ENCODE results near the gene GLI1. TPM values are rescaled to one million over a fixed set of nuclear protein-coding genes. Genes with fewer than 3 reads are reported as not detected.

The GLI1 gene
- polyA plus RNA-seq, 1 donor (not counting 4 experiments of a cell fraction or from before 2014, with no cell fraction given): 1.0 TPM

- no peak overlapping the region for H3K27ac ChIP-seq (ENCODE audit: control insufficient read depth, insufficient read depth, low read length)
- H3K4me3 ChIP-seq (ENCODE audit: control insufficient read depth in 2 of 3, extremely low read depth in 1 of 3, insufficient read depth in 2 of 3, low read depth in 1 of 3, low read length in 3 of 3): no peak overlapping the region
- no peak for DNase-seq (ENCODE audit: low read depth, low spot score)
- no peaks in the 10 kb centered on the region for H3K36me3 ChIP-seq (ENCODE audit: control insufficient read depth in 2 of 2, extremely low read depth in 1 of 2, insufficient read depth in 2 of 2, low read length in 2 of 2)
- H3K27me3 ChIP-seq (ENCODE audit: control insufficient read depth, extremely low read depth, insufficient read depth, low read length): peaks cover 91% of the 10 kb centered on the region
- H2AFZ ChIP-seq (ENCODE audit: control insufficient read depth, low read length): no peak overlapping the region
- no peak overlapping the region for H3K9ac ChIP-seq (ENCODE audit: control insufficient read depth, extremely low read depth, insufficient read depth, low read length)
- H3K9me1 ChIP-seq (ENCODE audit: control insufficient read depth, extremely low read depth, insufficient read depth, low read length): no peaks in the 10 kb centered on the region
- no peaks in the 10 kb centered on the region for H3K79me2 ChIP-seq (ENCODE audit: control insufficient read depth, insufficient read depth, low read length)
- H3K9me3 ChIP-seq (ENCODE audit: control insufficient read depth, low read depth, low read length): no peaks in the 10 kb centered on the region
- no peaks in the 10 kb centered on the region for H4K20me1 ChIP-seq (ENCODE audit: control insufficient read depth, extremely low read depth, insufficient read depth, low read length)
- no peak overlapping the region for H3K4me2 ChIP-seq (ENCODE audit: control insufficient read depth, extremely low read depth, insufficient read depth, low read depth, low read length)
- H3K4me1 ChIP-seq (ENCODE audit: control insufficient read depth, extremely low read depth, insufficient read depth, low read length): peaks cover 3% of the 10 kb centered on the region
- dilution Hi-C loops (cut with MboI; ENCODE audit: extremely low pct_ligation_motif_present, low sequenced_read_pairs): no loop called here
- FAIRE-seq: no peak
- TF ChIP-seq EZH2 (IDR thresholded peaks at IDR 0.05; ENCODE audit: low read length): no peak
- TF ChIP-seq, protein P1, sequence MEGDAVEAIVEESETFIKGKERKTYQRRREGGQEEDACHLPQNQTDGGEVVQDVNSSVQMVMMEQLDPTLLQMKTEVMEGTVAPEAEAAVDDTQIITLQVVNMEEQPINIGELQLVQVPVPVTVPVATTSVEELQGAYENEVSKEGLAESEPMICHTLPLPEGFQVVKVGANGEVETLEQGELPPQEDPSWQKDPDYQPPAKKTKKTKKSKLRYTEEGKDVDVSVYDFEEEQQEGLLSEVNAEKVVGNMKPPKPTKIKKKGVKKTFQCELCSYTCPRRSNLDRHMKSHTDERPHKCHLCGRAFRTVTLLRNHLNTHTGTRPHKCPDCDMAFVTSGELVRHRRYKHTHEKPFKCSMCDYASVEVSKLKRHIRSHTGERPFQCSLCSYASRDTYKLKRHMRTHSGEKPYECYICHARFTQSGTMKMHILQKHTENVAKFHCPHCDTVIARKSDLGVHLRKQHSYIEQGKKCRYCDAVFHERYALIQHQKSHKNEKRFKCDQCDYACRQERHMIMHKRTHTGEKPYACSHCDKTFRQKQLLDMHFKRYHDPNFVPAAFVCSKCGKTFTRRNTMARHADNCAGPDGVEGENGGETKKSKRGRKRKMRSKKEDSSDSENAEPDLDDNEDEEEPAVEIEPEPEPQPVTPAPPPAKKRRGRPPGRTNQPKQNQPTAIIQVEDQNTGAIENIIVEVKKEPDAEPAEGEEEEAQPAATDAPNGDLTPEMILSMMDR (optimal IDR thresholded peaks at IDR 0.05 in 1 of 3, IDR thresholded peaks at IDR 0.05 in 1 of 3, conservative IDR thresholded peaks at IDR 0.05 in 1 of 3; ENCODE audit: extremely low read depth in 1 of 3, insufficient read depth in 2 of 3, low read length in 3 of 3): no peak
Observed at GRCh38 chr12:57474430-57474829, 14.8 kb downstream of the GLI1 start.

- Histone ChIP-seq H3K27me3 (ENCODE audit: control insufficient read depth, extremely low read depth, insufficient read depth, low read length) (peaks cover 90% of the 10 kb centered on the region), H3K4me3 (ENCODE audit: control insufficient read depth in 2 of 3, extremely low read depth in 1 of 3, insufficient read depth in 2 of 3, low read depth in 1 of 3, low read length in 3 of 3) (no peak overlapping the region), H3K9ac (ENCODE audit: control insufficient read depth, extremely low read depth, insufficient read depth, low read length) (no peak overlapping the region), H3K4me1 (ENCODE audit: control insufficient read depth, extremely low read depth, insufficient read depth, low read length) (peaks cover 3% of the 10 kb centered on the region), H3K9me1 (ENCODE audit: control insufficient read depth, extremely low read depth, insufficient read depth, low read length) (no peaks in the 10 kb centered on the region), H3K4me2 (ENCODE audit: control insufficient read depth, extremely low read depth, insufficient read depth, low read depth, low read length) (no peak overlapping the region), H3K79me2 (ENCODE audit: control insufficient read depth, insufficient read depth, low read length) (no peaks in the 10 kb centered on the region), H3K27ac (ENCODE audit: control insufficient read depth, insufficient read depth, low read length) (no peak overlapping the region), H3K9me3 (ENCODE audit: control insufficient read depth, low read depth, low read length) (no peaks in the 10 kb centered on the region), H4K20me1 (ENCODE audit: control insufficient read depth, extremely low read depth, insufficient read depth, low read length) (no peaks in the 10 kb centered on the region), H3K36me3 (ENCODE audit: control insufficient read depth in 2 of 2, extremely low read depth in 1 of 2, insufficient read depth in 2 of 2, low read length in 2 of 2) (no peaks in the 10 kb centered on the region), H2AFZ (ENCODE audit: control insufficient read depth, low read length) (no peak overlapping the region)
- DNase-seq (ENCODE audit: low read depth, low spot score) (no peak), FAIRE-seq (no peak)
- TF ChIP-seq, protein P1 (optimal IDR thresholded peaks at IDR 0.05 in 1 of 3, IDR thresholded peaks at IDR 0.05 in 1 of 3, conservative IDR thresholded peaks at IDR 0.05 in 1 of 3; ENCODE audit: extremely low read depth in 1 of 3, insufficient read depth in 2 of 3, low read length in 3 of 3): no peak
- peak; percentile 67 for TF ChIP-seq EZH2 (IDR thresholded peaks at IDR 0.05; ENCODE audit: low read length)
- dilution Hi-C loops (cut with MboI; ENCODE audit: extremely low pct_ligation_motif_present, low sequenced_read_pairs): no loop called here
Observed at GRCh38 chr12:57474862-57475261, 15.3 kb downstream of the GLI1 start.
